ENCODE data around the gene SOX10.

The SOX10 gene

DNA sequence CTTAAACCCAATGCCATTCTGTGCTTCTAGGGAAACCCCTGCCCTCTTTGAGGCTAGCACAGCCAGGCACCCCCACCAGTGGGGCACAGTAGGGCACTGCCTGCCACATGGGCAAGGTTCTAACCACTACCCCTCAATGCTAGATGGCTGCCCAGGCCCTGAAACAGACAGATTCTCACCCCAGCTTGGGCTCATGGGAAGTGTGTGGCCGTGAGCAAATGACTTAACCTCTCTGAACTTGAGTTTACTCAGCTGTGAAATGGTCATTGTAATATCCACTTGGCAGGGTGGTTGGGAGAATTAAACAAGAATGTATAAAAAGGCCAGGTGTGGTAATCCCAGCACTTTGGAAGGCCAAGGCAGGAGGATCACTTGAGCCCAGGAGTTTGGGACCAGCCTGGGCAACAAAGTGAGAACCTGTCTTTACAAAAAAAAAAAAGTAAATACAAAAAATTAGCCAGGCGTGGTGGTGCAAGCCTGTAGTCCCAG, 53.4 kb downstream of the SOX10 start:
- no CpG with 5 or more reads among the region's 2 CpGs for WGBS (ENCODE audit: extremely low coverage, insufficient coverage, low lambda C conversion rate)
- H3K36me3 ChIP-seq (ENCODE audit: control insufficient read depth, insufficient read depth, low read length): peaks cover 7% of the 10 kb centered on the region

DNA sequence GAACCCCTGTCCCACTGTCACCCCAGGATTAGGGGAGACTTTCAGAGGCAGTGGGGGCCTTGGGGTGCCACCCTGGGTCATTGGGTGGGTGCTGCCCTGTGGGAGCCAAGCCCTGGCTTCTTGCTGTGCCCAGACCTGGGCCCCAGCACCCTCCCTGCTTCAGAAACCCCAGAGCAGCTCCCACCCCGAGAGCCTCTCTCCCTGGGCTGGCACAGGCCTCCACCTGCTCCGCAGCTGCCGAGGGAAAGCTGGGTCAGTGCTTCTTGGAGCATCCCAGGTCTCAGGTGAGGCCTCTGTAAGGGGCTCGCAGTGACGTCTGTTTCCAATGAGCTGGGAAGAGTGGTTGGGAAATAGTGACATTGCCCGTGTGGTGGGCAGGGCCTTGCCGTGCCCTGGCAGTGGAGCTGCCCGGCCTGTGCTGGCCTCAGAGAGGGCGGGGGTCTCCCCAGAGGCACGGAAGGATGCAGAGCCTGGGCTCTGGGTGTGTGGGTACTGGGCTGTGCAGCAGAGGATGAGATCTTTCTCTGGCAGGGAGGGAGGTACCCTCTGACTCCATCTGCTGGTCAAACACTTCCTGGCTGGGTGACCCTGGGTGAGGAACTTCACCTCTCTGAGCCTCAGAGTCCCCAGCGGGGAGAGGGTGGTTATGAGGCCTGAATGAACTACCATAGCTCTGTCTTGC, 53.9 kb downstream of the SOX10 start:
- H3K27ac ChIP-seq (ENCODE audit: low read depth, low read length): no peak overlapping the region
- H3K27me3 ChIP-seq (ENCODE audit: insufficient read depth, low read length, poor library complexity): no peaks in the 10 kb centered on the region
- H3K23ac ChIP-seq (ENCODE audit: low read length): no peak overlapping the region
- peak; percentile 56 for DNase-seq
- no peak overlapping the region for H2BK5ac ChIP-seq (ENCODE audit: low read length)
- H4K8ac ChIP-seq (ENCODE audit: low read depth, low read length): no peak overlapping the region
- no peak overlapping the region for H3K4me3 ChIP-seq (ENCODE audit: low read length)
- H3K4me2 ChIP-seq (ENCODE audit: low read length): no peak overlapping the region
- no peak overlapping the region for H2BK15ac ChIP-seq (replicated peaks; ENCODE audit: low read depth)
- H3K9ac ChIP-seq (ENCODE audit: low read length): no peak overlapping the region
- no peak overlapping the region for H3K56ac ChIP-seq (ENCODE audit: low read length)
- H3K79me1 ChIP-seq (ENCODE audit: low read length): no peaks in the 10 kb centered on the region
- H3K4me1 ChIP-seq (ENCODE audit: control insufficient read depth, low read depth, low read length): no peaks in the 10 kb centered on the region
- no peaks in the 10 kb centered on the region for H3K79me2 ChIP-seq (ENCODE audit: control insufficient read depth, insufficient read depth, low read length)
- no peak overlapping the region for H3K4ac ChIP-seq (ENCODE audit: low read depth, low read length)
- H2AK5ac ChIP-seq (ENCODE audit: low read length): no peak overlapping the region
- H3K36me3 ChIP-seq (ENCODE audit: control insufficient read depth, insufficient read depth, low read length): peaks cover 7% of the 10 kb centered on the region
- H2BK120ac ChIP-seq (ENCODE audit: low read depth, low read length): no peak overlapping the region
- no CpG with 5 or more reads among the region's 11 CpGs for WGBS (ENCODE audit: extremely low coverage, insufficient coverage, low lambda C conversion rate)
- no peak overlapping the region for H3K18ac ChIP-seq (ENCODE audit: low read length)
- H4K5ac ChIP-seq (ENCODE audit: low read length): no peak overlapping the region

More for the DNA sequence above, 53.4 kb downstream of the SOX10 start:
- Histone ChIP-seq H3K9ac (ENCODE audit: low read length) (no peak overlapping the region), H3K4me1 (ENCODE audit: control insufficient read depth, low read depth, low read length) (no peaks in the 10 kb centered on the region), H3K56ac (ENCODE audit: low read length) (no peak overlapping the region), H3K23ac (ENCODE audit: low read length) (no peak overlapping the region), H4K8ac (ENCODE audit: low read depth, low read length) (no peak overlapping the region), H3K18ac (ENCODE audit: low read length) (no peak overlapping the region), H3K4ac (ENCODE audit: low read depth, low read length) (no peak overlapping the region), H2AK5ac (ENCODE audit: low read length) (no peak overlapping the region), H2BK5ac (ENCODE audit: low read length) (no peak overlapping the region), H3K79me1 (ENCODE audit: low read length) (no peaks in the 10 kb centered on the region), H4K5ac (ENCODE audit: low read length) (no peak overlapping the region), H3K4me3 (ENCODE audit: low read length) (no peak overlapping the region), H3K79me2 (ENCODE audit: control insufficient read depth, insufficient read depth, low read length) (no peaks in the 10 kb centered on the region), H3K4me2 (ENCODE audit: low read length) (no peak overlapping the region), H3K27me3 (ENCODE audit: insufficient read depth, low read length, poor library complexity) (no peaks in the 10 kb centered on the region), H3K27ac (ENCODE audit: low read depth, low read length) (no peak overlapping the region), H2BK15ac (replicated peaks; ENCODE audit: low read depth) (no peak overlapping the region), H2BK120ac (ENCODE audit: low read depth, low read length) (no peak overlapping the region)
- no peak for DNase-seq

DNA sequence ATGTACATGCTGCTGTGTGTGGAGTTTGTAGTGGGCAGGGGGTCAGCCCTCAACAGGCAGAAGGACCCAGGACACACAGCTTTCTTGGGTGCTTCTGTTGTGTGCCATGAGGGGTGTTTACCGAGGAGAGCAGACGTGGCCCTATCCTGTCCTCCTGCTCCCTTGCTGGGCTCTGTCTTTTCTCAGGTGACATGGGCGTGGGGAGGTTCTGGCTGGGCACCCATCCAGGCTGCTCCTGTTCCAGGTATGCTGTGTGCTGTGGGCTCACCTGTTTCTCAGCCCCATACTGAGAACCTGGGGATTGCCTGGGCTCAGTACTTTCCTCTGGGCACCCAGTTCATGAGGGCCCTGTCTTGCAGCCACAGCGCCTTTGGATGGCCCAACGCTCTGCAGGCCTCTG, 55.0 kb downstream of the SOX10 start:
- no peak overlapping the region for H3K9ac ChIP-seq (ENCODE audit: low read length)
- H3K79me1 ChIP-seq (ENCODE audit: low read length): no peaks in the 10 kb centered on the region
- no peak overlapping the region for H3K4ac ChIP-seq (ENCODE audit: low read depth, low read length)
- H4K8ac ChIP-seq (ENCODE audit: low read depth, low read length): no peak overlapping the region
- peaks cover 9% of the 10 kb centered on the region for H3K36me3 ChIP-seq (ENCODE audit: control insufficient read depth, insufficient read depth, low read length)
- H3K27me3 ChIP-seq (ENCODE audit: insufficient read depth, low read length, poor library complexity): no peaks in the 10 kb centered on the region
- no peak for DNase-seq
- no peaks in the 10 kb centered on the region for H3K4me1 ChIP-seq (ENCODE audit: control insufficient read depth, low read depth, low read length)
- H3K56ac ChIP-seq (ENCODE audit: low read length): no peak overlapping the region
- H2BK15ac ChIP-seq (replicated peaks; ENCODE audit: low read depth): no peak overlapping the region
- no peaks in the 10 kb centered on the region for H3K79me2 ChIP-seq (ENCODE audit: control insufficient read depth, insufficient read depth, low read length)
- no peak overlapping the region for H3K27ac ChIP-seq (ENCODE audit: low read depth, low read length)
- H3K4me3 ChIP-seq (ENCODE audit: low read length): no peak overlapping the region
- no peak overlapping the region for H2AK5ac ChIP-seq (ENCODE audit: low read length)
- no peak overlapping the region for H4K5ac ChIP-seq (ENCODE audit: low read length)
- no peak overlapping the region for H2BK120ac ChIP-seq (ENCODE audit: low read depth, low read length)
- H3K18ac ChIP-seq (ENCODE audit: low read length): no peak overlapping the region
- no peak overlapping the region for H3K4me2 ChIP-seq (ENCODE audit: low read length)
- WGBS (ENCODE audit: extremely low coverage, insufficient coverage, low lambda C conversion rate): no CpG with 5 or more reads among the region's 5 CpGs
- H3K23ac ChIP-seq (ENCODE audit: low read length): no peak overlapping the region
- H2BK5ac ChIP-seq (ENCODE audit: low read length): no peak overlapping the region

DNA sequence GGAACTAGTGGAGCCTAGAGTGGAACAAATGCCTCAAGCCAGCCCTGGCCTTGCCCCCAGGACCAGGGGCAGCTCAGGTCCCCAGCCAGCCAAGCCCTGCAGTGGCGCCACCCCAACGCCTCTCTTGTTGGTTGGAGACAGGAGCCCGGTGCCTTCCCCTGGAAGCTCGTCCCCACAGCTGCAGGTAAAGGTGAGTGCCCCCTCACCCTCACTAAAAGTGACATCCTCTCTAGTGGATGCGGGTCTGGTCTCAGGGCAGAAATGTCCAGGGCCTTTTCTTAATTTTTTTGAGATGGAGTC, 56.8 kb downstream of the SOX10 start:
- no peak overlapping the region for H3K56ac ChIP-seq (ENCODE audit: low read length)
- H3K9ac ChIP-seq (ENCODE audit: low read length): no peak overlapping the region
- H3K23ac ChIP-seq (ENCODE audit: low read length): no peak overlapping the region
- no peak for DNase-seq
- H4K5ac ChIP-seq (ENCODE audit: low read length): no peak overlapping the region
- no peaks in the 10 kb centered on the region for H3K27me3 ChIP-seq (ENCODE audit: insufficient read depth, low read length, poor library complexity)
- H2BK15ac ChIP-seq (replicated peaks; ENCODE audit: low read depth): no peak overlapping the region
- no peak overlapping the region for H4K8ac ChIP-seq (ENCODE audit: low read depth, low read length)
- no CpG with 5 or more reads among the region's 5 CpGs for WGBS (ENCODE audit: extremely low coverage, insufficient coverage, low lambda C conversion rate)
- no peak overlapping the region for H3K4ac ChIP-seq (ENCODE audit: low read depth, low read length)
- no peak overlapping the region for H3K18ac ChIP-seq (ENCODE audit: low read length)
- H3K4me3 ChIP-seq (ENCODE audit: low read length): no peak overlapping the region
- H3K27ac ChIP-seq (ENCODE audit: low read depth, low read length): no peak overlapping the region
- H2BK5ac ChIP-seq (ENCODE audit: low read length): no peak overlapping the region
- no peaks in the 10 kb centered on the region for H3K79me1 ChIP-seq (ENCODE audit: low read length)
- no peaks in the 10 kb centered on the region for H3K4me1 ChIP-seq (ENCODE audit: control insufficient read depth, low read depth, low read length)
- no peak overlapping the region for H2BK120ac ChIP-seq (ENCODE audit: low read depth, low read length)
- peaks cover 7% of the 10 kb centered on the region for H3K36me3 ChIP-seq (ENCODE audit: control insufficient read depth, insufficient read depth, low read length)
- no peak overlapping the region for H3K4me2 ChIP-seq (ENCODE audit: low read length)
- no peak overlapping the region for H2AK5ac ChIP-seq (ENCODE audit: low read length)
- no peaks in the 10 kb centered on the region for H3K79me2 ChIP-seq (ENCODE audit: control insufficient read depth, insufficient read depth, low read length)

DNA sequence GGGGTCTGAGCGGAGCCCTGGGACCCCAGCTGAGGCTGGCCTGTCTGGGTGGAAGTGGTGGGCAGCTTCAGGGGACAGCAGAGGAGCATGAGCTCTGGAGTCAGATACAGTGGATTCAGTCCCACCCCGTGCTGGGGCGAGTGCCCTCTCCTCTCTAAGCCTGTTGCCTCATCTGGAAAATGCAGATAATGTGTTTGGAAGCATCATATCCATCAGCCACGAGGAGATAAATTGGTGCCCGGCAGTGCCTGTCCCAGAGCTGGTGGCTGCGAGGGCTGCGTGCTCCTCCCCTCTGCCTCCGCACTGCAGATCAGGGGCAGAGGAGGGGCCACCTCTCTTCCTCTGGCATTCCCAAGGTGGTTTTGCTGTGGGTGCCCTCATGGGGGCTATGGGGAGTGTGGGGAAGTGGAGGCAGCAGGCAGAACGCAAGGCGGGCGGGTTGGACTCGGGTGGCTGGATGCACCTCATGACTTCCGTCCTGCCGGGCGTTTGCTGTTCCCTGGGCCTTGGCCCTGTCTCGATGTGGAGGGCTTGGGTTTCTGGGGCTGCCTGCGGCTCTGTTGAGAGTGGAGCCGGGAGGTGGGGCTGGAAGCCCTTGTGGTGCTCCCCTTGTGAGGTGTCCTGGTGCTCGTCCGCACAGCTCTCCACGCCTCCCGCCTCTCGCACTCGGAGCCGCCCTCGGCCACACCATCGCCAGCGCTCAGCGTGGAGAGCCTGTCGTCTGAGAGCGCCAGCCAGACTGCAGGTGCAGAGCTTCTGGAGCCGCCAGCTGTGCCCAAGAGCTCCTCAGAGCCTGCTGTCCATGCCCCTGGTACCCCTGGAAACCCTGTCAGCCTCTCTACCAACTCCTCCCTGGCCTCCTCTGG, 57.4 kb downstream of the SOX10 start:
- H2BK5ac ChIP-seq (ENCODE audit: low read length): no peak overlapping the region
- H3K79me2 ChIP-seq (ENCODE audit: control insufficient read depth, insufficient read depth, low read length): no peaks in the 10 kb centered on the region
- no peak overlapping the region for H4K8ac ChIP-seq (ENCODE audit: low read depth, low read length)
- H3K27ac ChIP-seq (ENCODE audit: low read depth, low read length): no peak overlapping the region
- H3K4me3 ChIP-seq (ENCODE audit: low read length): no peak overlapping the region
- no peak for DNase-seq
- H3K18ac ChIP-seq (ENCODE audit: low read length): no peak overlapping the region
- H2AK5ac ChIP-seq (ENCODE audit: low read length): no peak overlapping the region
- no peaks in the 10 kb centered on the region for H3K27me3 ChIP-seq (ENCODE audit: insufficient read depth, low read length, poor library complexity)
- no peak overlapping the region for H3K56ac ChIP-seq (ENCODE audit: low read length)
- no peak overlapping the region for H3K9ac ChIP-seq (ENCODE audit: low read length)
- H2BK15ac ChIP-seq (replicated peaks; ENCODE audit: low read depth): no peak overlapping the region
- H3K79me1 ChIP-seq (ENCODE audit: low read length): no peaks in the 10 kb centered on the region
- H2BK120ac ChIP-seq (ENCODE audit: low read depth, low read length): no peak overlapping the region
- H4K5ac ChIP-seq (ENCODE audit: low read length): no peak overlapping the region
- H3K4me1 ChIP-seq (ENCODE audit: control insufficient read depth, low read depth, low read length): no peaks in the 10 kb centered on the region
- WGBS (ENCODE audit: extremely low coverage, insufficient coverage, low lambda C conversion rate): no CpG with 5 or more reads among the region's 32 CpGs
- no peak overlapping the region for H3K23ac ChIP-seq (ENCODE audit: low read length)
- no peak overlapping the region for H3K4me2 ChIP-seq (ENCODE audit: low read length)
- H3K36me3 ChIP-seq (ENCODE audit: control insufficient read depth, insufficient read depth, low read length): peaks cover 7% of the 10 kb centered on the region
- H3K4ac ChIP-seq (ENCODE audit: low read depth, low read length): no peak overlapping the region
